Epithelial cell of esophagus (primary cell): ENCODE data around the gene DGKB.

Experiments
- DNase-seq: peaks from one replicate; pipeline ENCODE4 v3.0.0; 2010; ENCODE audit warnings: low read depth
- H3K4me3 ChIP-seq: 2 replicates; pipeline ENCODE4 v1.5.1; 2011; ENCODE audit warnings: mild to moderate bottlenecking, low read length, control low read depth
- TF ChIP-seq, protein P1 (sequence below): IDR thresholded peaks from 2 replicates; pipeline ENCODE4 v1.5.1; 2011; ENCODE audit warnings: low read depth, mild to moderate bottlenecking, low read length, control low read depth, inconsistent platforms; ENCODE audit not compliant: insufficient read depth; ENCODE audit errors: missing control alignments

DGKB gene

DNA sequence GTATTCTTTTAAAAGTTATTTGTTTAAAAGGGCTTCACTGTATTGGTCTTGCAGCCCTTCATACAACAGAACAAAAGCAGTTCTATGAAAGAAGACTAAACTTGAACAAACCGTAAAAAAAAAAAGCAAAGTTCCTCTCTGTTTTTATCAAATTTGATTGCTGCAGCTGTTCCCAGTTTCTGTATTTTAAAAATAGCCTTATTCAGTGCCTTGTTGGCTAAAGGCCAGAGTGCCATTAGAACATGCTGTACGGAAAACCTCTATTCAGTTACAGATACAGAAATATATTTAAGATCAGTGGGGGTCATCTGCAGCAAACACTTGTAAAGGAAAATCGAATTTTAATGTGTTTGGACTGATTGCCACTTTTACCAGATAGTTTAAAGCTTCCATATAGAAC lies 705.3 kb downstream of the DGKB start:
- H3K4me3 ChIP-seq: no peak overlapping the region
- TF ChIP-seq, protein P1, sequence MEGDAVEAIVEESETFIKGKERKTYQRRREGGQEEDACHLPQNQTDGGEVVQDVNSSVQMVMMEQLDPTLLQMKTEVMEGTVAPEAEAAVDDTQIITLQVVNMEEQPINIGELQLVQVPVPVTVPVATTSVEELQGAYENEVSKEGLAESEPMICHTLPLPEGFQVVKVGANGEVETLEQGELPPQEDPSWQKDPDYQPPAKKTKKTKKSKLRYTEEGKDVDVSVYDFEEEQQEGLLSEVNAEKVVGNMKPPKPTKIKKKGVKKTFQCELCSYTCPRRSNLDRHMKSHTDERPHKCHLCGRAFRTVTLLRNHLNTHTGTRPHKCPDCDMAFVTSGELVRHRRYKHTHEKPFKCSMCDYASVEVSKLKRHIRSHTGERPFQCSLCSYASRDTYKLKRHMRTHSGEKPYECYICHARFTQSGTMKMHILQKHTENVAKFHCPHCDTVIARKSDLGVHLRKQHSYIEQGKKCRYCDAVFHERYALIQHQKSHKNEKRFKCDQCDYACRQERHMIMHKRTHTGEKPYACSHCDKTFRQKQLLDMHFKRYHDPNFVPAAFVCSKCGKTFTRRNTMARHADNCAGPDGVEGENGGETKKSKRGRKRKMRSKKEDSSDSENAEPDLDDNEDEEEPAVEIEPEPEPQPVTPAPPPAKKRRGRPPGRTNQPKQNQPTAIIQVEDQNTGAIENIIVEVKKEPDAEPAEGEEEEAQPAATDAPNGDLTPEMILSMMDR: no peak
- DNase-seq: no peak

GRCh38 chr7:14196555-14196954 lies 706.0 kb downstream of the DGKB start:
- H3K4me3 ChIP-seq: no peak overlapping the region
- peak; percentile 76 for DNase-seq
- TF ChIP-seq, protein P1: no peak

DNA sequence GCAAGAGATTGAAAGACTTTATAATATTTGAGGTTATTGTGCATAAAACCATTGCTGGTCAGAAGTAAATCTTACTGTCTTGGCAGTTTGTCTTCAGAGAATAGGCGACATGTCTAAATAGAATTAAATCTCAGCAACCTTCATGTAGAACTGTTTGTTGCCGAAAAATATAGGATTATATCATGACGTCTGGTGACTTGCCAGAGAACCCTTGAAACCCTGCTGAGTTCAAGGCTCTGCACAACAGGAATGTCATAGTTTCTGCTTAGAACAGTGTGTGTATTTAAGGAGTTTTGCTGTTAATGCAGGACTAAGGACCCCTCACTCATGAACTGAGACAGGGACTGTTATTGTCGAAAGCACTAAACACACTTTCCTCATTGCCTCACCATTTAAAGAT lies 706.7 kb downstream of the DGKB start:
- TF ChIP-seq, protein P1: no peak
- DNase-seq: peak; percentile 27
- no peak overlapping the region for H3K4me3 ChIP-seq

GRCh38 chr7:14195079-14195478 lies 707.5 kb downstream of the DGKB start:
- TF ChIP-seq, protein P1: no peak
- H3K4me3 ChIP-seq: no peak overlapping the region
- DNase-seq: no peak

GRCh38 chr7:14191686-14192098 lies 710.9 kb downstream of the DGKB start:
- TF ChIP-seq, protein P1: no peak
- DNase-seq: peak; percentile 67
- no peak overlapping the region for H3K4me3 ChIP-seq

DNA sequence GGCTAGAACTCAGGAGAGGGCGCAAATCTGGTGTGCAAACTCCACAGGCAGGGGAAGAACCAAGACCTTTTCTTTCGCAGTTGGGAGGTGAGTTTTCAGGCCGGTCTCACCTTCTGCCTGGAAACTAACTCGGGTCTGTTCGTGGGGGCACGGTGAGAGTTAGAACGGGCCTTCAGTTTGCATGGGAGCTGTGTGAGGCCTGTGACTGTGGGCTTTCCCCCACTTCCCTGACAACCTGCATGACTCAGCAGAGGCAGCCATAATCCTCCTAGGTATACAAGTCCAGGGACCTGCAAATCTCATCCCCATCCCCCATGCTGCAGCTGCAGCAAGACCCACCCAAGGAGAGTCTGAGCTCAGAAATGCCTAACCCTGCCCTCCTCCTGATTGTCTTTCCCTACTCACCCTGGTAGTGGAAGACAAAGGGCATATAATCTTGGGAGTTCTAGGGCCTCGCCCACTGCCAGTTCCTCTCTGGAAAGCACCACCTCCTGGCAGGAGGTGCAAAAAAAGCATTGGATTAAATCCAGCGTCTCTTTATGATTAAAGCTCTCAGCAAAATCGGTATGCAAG lies 718.2 kb downstream of the DGKB start:
- H3K4me3 ChIP-seq: no peak overlapping the region
- TF ChIP-seq, protein P1: no peak
- no peak for DNase-seq

DNA sequence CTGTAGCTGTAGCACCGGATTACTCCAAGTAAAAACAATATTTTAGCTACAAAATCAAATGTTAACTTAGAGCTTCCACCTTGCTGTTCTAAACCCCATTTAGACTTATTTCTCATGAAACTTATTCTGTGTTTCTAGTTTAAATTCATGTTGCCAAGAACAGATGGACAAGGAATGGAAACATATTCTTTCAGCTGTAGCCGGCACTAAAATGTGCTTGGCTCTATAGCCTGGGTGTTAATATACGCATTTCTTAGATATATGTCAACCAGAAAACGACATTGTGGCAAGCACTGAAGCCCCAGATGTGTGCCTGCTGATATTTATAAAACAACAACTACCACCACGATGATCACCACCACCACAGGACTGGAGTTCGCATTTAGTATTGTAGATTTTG lies 722.8 kb downstream of the DGKB start:
- TF ChIP-seq, protein P1: no peak
- H3K4me3 ChIP-seq: no peak overlapping the region
- DNase-seq: no peak
